Dermis blood vessel endothelial cell (primary cell): ENCODE results near the gene ETS1. TPM values are rescaled to one million over a fixed set of nuclear protein-coding genes. Genes with fewer than 3 reads are reported as not detected.

ENCODE experiments used
- DNase-seq: peaks from one replicate; pipeline ENCODE4 v3.0.0; 2010
- total RNA-seq: library from RNA; depleted of rRNA; stranded (reverse); fragments of >200 nt; gene quantifications from 2 replicates; pipeline ENCODE4 v1.2.3, GENCODE V29; 2014

ETS1 gene
- total RNA-seq, 1 donor from 2014 or later = 128 TPM

DNA sequence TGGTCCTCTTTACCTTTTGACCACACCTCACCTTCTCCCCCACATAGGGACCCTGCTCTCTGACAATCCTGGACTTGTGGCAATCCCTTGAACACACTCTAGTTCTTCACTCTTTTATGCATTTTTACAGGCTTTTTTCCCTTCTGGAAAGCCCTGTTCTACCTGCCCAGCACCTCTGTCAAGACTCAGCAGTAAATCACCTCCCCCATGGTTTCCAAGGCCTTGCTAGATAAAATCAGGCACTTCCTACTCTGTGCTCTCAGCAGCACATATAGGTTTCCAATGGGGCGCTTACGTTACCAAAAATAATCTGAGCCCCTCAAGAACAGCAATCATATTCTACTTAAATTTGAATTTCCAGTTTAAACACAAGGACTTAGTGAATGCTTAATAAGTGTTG lies 53.9 kb downstream of the ETS1 start:
- DNase-seq = no peak

DNA sequence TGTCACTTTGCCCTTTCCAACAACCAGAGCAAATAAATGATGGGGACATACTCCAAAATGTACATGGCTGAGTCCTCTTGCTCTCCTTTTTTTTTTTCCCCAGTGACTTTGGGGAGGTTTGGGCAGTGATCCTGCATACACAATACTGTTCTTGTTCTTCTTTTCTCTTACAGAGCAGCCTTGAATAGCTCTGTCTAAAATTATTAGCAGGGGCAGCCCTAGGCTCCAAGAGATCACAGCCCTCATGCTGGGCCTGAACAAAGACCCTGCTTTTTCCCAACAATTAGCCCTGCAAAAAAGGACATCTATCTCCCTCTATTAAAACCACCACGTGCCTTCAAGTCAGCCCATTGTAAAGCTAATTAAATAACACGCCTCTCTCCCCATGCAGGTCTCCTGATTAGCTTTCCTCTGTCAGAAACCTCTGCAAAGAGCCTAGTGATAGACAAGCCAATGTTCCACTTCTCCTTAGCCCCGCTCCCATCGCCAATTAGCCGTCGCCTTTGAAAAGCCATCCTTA lies 54.7 kb downstream of the ETS1 start:
- DNase-seq = no peak

DNA sequence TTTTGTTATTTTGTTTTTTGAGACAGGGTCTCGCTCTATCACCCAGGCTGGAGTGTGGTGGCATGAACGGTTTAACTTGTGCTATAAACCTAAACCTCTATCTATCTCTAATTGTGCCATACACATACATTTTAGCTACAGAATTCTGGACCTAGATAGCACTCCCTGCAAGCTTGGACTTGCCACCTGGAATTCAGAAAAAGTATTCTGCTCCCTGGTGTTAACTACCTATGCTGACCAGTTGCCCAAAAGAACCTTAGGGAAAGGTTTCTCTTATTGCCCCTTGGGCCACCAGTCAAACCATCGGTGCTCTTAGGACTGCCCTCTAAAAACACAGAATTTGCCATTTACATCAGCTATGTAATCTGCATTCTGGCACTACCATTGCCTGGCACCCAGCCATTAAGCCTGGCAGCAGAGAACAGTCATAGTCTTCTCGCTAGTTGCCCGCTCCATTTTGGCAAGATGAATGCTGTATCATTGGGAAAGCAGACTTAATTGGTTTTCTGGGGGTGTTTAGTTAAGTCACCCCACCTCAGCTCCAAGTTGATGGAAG lies 55.3 kb downstream of the ETS1 start:
- DNase-seq = no peak

DNA sequence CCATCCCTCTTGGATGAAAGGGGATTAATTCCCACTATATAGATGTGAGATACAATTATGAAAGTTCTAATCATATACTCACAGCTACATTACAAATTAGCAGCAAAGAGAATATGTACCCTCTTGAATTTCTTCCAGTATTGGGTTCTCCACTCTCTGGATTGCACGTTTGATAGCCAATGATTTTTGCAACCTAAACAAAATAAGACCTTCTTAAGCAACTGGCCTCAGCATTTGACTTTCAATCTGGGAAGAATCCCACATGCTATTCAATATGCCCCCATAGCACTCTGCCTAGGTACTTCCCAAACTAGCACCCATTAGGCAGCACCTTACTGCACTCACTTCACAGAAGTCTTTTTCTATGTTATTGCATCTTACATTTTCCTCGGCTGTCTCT lies 55.8 kb downstream of the ETS1 start:
- no peak for DNase-seq

DNA sequence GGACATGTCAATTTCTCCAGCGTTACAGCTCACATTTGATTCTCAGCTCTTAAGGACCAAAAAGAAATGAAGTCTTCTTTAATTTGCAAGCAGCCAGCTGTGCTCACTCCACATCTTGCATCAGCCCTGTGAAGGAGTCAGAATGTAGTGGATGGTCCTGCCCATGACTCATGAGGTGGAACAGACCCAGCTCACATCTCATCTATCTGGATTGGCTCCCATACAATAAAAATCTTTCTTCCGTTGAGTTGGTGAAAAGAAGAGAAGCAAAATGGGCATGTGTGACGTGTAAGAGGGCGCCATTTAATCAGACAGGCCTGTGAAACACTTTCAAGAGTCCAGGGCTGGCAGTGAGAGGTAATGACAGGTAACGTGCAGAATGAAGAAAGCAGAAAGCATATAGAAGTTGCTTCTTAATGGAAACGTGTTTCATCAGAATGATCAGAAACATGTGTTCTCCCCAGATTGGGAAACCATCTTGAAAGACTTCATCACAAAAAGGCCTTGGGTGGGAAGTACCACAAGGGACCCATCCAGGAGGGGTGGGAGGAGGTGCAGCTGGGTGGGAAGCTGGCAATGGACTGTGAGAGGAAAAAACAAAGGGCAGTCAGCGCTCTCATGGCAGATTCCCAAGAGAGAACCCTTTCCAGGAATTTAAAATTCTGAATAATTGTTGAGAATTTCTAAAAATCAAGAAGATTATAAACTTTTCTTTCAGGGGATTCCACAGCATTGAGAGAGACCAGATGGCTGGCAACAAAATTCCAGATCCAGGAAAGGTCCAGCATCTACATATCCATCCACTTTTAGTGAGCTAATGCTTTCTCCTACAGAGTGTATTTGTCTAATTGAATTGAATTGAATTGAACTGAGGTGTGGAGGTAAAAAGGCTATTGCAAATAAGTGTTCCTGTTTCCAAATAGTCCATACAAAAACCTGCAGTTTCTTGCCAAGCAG lies 57.0 kb downstream of the ETS1 start:
- DNase-seq = no peak

DNA sequence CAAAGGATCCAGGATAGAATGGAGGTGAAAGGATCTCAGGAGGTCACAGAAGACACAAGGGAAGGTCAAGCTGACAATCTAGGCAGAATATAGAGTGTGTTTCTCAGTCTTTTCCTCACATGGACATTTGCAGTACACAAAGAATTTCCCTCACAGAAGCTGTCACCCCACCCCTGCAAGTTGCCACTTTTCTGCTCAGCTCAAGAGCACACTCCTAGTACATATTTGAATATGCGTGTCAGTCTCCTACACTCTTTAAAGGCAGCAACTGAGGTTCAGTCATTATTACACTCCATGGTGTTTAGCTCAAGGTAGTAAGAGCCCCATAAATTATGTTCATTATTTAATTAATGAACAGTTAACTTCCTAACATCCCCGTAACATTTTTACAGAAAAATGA lies 59.1 kb downstream of the ETS1 start:
- DNase-seq = no peak

DNA sequence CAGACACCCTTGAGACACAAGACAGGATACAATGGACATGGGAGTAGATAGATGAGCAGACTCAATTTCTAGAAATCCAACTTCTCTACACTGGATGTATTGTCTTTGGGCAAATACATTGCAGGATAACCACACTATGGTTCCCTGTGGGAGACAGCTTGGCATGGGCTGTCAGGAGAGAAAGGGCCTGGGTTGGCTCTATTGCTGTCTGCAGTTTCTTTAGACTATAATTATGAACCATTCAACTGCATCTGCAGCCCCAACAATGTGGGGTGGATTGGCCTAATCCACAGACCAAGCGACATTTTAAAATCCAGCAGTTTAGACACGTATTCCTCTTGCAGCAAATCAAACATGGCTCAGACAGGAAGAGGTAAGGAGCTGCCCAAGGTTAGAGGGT lies 60.3 kb downstream of the ETS1 start:
- DNase-seq = no peak

DNA sequence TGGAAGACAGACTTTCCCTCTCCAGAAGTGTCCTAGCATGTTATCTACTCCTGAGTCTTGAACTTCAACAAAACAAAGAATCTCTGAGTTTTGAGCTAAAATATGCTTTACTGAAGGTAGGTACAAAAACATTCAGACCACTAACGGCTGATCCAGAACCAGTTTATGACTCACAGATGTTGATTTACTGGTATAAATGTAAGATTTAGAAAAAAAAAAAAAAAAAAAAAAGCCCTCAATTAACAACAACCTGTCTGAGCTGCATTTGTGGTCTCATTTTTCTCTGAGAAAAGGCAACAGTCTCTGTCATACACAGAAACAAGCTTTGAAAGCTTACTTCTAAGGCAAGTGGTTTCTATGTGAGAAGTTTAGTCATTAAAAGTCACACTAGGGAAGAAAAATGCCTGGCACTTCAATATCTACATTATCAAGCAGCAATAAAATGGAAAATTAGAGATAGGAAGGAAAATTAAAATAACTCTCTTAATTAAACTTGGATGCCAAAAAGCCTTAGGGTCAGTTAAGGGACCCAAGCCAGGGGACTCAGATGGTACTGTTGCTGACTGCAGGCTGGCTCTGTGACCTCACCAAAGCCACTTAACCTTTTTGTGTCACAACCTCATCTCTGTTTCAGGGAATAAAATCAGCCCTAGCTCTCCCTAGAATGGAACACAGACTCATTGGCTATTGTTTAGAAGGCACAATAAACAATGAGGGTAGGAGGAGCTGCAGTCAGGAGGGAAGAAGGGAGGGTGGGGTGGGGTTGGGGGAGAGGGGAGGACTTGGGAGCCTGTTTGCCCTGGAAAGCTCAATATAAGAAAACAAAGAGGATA lies 61.7 kb downstream of the ETS1 start:
- DNase-seq = peak; percentile 57

DNA sequence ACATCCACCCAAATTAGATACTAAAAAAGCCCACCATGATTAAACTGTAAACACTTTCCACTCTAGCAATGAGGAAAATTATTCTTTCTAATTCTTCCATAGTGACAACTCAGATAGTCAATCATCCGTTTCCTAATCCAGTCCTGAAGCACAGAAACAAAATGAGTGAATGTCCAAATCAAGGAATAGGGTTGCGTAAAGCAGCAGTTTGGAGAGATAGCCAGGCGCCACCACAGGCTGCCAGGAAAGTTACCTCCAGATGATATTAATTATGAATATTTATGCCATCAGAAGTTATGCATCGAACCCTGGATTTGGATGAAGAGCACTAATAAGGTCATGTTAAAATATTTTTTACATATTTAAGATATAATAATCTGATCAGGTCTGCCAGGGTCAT lies 63.2 kb downstream of the ETS1 start:
- no peak for DNase-seq

DNA sequence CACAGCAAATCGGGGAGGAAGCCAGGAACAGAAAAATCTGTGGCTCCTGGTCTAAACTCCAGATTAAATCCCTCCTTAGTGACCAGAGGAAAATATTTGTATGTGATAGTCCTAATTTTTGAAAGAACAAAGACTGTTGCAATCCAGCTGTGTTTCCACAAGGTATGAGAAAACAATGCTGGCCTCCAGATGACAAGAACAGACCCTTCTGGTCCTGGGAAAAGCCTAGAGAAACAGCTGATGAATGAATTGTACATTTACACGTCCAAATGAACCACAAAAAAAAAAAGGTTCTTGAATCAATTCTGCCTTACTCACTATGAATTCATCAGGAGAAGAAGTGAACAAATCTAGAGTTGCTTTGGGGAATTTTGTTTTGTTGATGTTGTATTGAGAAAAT lies 63.7 kb downstream of the ETS1 start:
- DNase-seq = peak; percentile 72

DNA sequence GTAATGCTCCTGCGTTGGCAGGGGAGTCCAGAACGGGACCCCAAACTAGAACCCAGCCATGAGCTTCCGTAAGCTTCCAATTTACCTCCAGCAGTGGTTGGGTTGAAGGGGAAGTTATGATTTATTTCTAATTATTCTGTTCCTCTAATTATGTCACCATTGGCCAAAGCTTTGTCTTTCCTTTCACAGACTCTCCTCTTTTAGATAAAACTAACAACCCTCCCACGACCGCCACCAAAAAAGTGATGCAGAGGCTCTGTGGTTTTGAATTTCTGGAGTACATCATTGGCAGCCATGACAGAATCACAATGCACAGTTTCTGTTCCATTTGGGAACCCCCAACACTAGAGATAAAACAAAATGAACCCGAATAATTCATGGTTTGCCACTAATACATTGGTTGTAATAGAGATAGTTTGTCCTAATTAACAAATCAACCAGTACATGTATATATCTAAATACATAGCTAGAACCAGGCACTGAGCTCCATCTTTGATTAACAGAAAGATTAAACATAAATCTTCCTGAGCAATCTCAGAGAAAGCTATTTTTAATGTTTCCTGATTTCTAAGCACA lies 64.3 kb downstream of the ETS1 start:
- DNase-seq = no peak

DNA sequence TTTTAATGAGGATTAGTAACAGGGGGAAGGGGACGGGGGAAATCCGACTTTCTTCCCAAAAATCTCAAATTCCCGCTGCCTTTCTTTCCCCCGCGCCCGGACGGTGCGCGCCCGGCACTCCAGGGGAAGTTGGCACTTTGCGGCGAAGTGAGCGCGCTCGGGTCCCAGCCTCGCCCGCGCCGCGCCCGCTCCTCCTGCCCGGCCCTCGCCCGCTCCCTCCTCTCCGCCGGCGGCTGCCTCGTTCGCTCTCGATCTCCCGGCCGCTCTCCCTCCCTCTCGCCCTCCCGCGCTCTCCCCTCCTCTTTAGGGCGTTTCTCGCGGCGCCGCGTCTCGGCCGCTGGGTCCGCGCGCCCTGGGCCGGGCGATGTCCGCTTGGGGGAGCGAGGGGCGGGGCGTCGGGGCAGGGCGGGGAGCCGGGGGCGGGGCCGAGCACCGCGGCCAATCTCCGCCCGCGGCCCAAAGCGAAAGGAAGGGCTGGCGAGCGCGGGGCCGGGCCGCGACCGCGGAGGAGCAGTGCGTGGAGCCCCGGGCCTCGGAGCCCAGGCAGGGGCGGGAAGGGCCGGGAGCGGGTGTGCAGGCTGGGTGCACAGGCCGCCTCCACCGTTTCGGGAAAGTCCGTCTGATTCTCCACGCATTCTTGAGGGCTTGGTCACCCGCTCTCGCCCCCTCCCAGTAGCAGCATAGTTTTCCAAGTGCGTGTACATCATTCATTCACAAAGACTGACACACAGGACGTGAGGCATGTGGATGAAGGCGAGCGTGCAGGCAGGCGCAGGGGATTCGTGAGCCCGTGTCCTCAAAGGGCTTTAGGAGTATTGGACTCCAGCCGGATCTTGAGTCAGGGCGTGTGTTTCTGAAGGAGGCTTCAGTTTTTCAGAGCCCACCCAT lies 65.1 kb downstream of the ETS1 start:
- peak; percentile 97 for DNase-seq

DNA sequence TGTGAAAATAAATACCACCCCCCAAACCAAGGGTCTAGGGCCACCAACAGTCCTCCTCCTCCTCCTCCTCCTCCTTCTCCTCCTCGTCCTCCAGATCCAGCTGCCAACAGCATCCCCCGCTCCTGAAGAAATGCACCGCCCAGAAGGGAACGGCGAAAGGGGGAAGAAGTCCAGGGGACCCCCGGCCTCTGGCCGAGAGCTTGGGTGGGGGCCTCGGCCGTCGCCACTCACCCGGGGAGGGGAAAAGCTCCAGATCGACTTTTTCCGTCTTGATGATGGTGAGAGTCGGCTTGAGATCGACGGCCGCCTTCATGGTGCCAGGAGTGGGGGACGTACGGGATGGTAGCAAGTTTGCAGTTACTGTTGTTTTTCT lies 65.7 kb downstream of the ETS1 start:
- peak; percentile 47 for DNase-seq

DNA sequence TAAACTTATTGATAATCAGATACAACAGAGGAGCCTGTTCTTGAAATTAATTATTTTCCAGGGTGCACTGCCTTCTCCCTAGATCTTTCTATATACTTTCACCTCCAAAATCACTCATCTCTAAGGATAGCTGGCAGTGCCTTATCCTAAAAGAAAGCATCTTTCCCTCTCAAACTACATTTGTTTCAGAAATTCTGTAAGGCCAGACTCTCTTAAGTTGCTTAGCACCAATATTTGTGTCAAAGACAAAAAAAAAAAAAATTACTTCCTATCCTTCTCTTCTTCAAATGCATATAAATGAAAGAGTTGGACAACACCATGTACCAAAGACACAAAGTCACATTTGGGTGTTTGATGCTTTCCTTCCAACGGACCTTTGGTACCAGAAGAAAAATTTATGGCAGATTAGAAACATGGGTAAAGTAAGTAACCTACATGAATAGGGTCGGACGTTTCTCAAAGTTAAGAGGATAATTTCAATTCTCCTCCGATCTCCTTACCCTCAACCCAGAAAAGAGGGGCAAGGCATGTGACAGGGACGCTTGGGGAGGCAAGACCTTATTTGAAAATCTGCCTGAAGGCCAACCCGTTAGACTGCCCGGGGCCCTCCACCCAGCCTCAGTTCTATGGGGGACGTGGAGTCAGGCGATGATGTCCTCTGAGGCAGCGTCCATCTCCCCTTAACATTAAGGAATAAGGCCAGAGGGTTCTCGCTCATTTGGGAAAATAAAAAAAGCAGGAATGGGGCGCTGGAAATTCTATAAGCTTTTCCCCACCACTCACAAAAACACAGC lies 66.3 kb downstream of the ETS1 start:
- DNase-seq = peak; percentile 41

DNA sequence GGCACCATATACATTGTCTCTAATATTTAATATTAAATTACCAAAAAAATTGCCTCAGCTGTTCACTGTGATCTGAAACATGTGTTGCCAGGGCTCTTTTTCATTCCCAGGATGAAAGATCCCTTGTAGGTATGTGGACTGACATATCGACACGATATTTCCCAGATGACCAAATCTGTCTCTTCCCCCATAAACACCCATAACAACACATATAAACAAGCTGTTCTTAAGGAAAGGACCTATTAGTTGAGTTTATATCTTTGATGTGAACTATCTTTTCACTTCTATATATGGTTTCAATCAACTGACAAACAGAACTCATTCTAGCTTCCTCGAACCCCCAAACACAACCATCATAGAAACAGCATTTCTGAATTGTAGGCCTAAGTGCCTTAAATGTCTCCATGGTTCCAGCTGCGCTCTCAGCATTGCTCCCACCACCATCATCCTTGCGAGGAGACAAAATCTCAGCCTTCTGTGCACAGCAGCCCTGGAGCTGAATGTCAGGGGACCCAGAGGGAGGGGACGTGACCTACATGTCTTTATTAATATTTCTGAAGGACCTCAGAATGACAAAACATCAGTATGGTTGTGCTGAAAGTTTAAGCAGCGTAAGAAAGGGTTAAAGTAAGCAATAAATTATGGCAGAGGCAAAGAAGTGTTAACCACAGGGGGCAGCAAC lies 67.0 kb downstream of the ETS1 start:
- DNase-seq = peak; percentile 49

DNA sequence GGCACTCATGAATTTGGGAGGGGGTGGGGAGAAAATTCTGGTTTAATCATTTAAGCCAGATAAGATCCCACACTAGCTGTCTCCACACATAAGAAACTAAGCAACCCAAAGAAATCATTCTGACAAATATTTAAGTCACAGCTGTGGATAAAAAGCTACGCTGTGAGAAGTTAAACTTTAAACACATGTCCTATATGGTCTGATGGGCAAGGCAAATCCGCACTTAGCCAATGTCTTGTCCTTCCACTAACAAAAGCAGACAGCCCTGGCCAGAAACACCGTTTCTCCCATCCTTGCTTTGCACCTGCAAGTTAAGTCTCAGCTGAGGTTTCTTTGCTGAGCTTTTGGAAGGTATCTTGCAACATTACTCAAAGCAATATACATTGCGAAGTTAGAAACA lies 68.0 kb downstream of the ETS1 start:
- DNase-seq = no peak

DNA sequence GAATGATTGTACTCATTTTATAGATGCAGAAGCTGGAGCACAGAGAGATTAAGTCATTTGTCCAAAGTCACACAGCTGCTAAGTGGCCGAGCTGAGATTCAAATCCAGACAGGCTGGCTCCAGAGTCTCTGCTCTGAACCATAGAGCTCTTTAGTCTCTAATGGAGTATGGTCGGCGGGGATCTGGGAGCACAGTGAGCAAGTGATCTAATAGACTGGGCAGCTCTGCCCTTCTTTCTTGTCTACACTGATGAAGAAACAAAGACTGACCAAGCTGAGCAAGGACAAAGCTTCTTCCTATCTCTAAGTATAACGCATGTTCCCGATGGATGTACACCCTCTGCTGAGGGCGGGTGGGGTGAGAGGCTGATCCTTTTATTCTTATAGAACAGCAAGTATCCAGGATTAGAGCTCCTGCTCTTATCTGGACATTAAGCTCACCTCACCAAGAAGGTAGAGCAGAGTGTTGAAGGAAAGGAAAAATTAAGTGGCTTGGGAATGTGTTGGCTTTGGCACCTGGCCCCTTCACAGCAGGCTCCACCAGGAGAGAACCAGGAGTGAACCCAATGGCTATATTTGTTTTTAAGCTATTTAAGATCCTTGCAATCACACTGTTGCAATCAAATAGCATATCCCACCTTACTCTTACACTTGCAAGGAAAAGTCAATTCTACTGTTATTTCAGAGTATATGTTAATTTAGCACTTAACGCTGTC lies 68.7 kb downstream of the ETS1 start:
- DNase-seq = no peak

DNA sequence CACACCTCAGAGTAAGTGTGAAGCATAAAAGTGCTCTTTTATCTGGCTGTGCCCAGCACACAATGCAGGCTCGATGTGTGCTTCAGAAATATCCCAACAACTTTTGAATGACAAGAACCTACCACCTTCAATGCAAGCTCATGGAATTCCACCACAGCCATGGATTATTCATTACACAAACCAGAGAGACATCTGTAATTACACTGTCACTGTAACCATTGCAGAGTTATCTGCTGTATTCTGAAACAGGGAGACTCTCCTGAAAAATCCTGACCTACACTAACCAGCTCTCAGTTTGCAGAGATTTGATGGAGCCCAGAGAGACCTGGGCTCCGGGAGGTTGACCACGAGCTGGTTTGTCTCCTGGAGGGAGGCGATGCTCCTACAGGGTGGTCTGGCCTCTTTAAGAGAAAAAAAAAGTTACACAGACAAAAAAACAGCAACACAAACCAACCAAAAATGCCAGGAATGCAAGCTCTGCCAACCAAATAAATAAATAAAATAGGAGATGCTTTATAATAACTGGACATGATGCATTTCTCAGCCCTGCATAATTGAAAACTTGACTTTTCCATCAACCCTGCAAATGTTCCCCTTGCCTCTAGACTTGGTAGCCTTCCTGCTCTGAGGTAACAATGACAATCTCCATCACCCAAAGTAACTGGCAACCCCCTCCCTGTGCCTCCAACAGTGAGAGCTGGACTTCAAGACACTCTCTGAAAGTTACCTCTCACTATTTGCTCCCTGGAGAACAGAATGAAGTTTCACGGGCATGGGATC lies 69.7 kb downstream of the ETS1 start:
- no peak for DNase-seq

DNA sequence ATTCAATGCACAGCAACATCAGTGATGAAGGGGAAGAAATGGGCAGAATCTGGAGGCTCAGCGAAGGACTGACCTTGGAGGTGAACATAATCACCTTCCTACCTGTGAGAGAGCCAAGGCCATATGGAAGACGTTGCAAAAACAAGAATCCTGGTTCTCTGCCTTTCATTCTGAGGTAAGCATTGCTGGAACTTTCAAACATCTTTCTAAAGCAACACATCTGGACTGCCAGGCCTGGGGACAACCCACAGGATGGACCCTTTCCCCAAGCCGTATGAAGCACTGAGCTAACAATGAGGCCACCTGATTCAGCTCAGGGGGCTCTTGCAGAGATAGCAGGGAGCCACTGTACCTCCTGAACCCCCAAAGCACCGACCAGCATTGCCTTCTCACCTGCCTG lies 70.5 kb downstream of the ETS1 start:
- no peak for DNase-seq
